Heart right ventricle (tissue), 16 donors: ENCODE data around the gene ZNF385D. TPM values are rescaled to one million over a fixed set of nuclear protein-coding genes. Genes with fewer than 3 reads are reported as not detected.
A peak's percentile ranks its signal among the peaks of the same experiment; 100 is the strongest.

Source experiments
- ATAC-seq, 8 donors: fragments of 200-7000 bp; cut with Tn5 transposase; one replicate each; pipeline ENCODE4 v1.9.1; 2020; ENCODE audit warnings: mild to moderate bottlenecking in 8 of 8, moderate library complexity in 8 of 8, moderate number of reproducible peaks in 1 of 8
- DNase-seq, 2 donors: peaks; one replicate each; pipeline ENCODE4 v3.0.0-alpha.2; 2020
- H3K27ac ChIP-seq, 10 donors: fragments of 200-600 bp; sonication (generic) in 2 of 10; one replicate each; pipeline versions ENCODE4 v1.5.0 to v1.8.0; 2020 to 2022; ENCODE audit warnings: mild to moderate bottlenecking in 3 of 10
- H3K27me3 ChIP-seq, 7 donors: fragments of 200-600 bp; one replicate each; pipeline ENCODE4 v1.8.0; 2021 to 2022; ENCODE audit warnings: mild to moderate bottlenecking in 2 of 7
- H3K36me3 ChIP-seq, 9 donors: fragments of 200-600 bp; sonication (generic) in 1 of 9; one replicate each; pipeline versions ENCODE4 v1.5.0 to v1.8.0; 2020 to 2022; ENCODE audit warnings: mild to moderate bottlenecking in 2 of 9
- H3K4me1 ChIP-seq, 9 donors: fragments of 200-600 bp; sonication (generic) in 1 of 9; one replicate each; pipeline versions ENCODE4 v1.5.0 to v1.8.0; 2020 to 2022; ENCODE audit warnings: mild to moderate bottlenecking in 4 of 9
- H3K4me3 ChIP-seq, 10 donors: fragments of 200-600 bp; sonication (generic) in 2 of 10; one replicate each; pipeline versions ENCODE4 v1.5.0 to v1.8.0; 2020 to 2022; ENCODE audit warnings: mild to moderate bottlenecking in 7 of 10, moderate library complexity in 2 of 10
- H3K9me3 ChIP-seq, 11 donors: fragments of 200-600 bp in 10 of 11; sonication (generic) in 2 of 11; one replicate each; pipeline versions ENCODE4 v1.5.0 to v1.8.0; 2013 to 2022; ENCODE audit warnings: mild to moderate bottlenecking in 2 of 11, control low read depth in 1 of 11, moderate library complexity in 1 of 11
- CTCF ChIP-seq, 9 donors: fragments of 200-600 bp; sonication (generic) in 2 of 9; IDR thresholded peaks; one replicate each; pipeline versions ENCODE4 v1.5.0 to v1.8.0; 2021 to 2022; ENCODE audit warnings: antibody characterized with exemption in 9 of 9, mild to moderate bottlenecking in 5 of 9, moderate library complexity in 1 of 9
- WGBS, 2 donors: extraction: QIAGEN DNeasy Blood & Tissue Kit; methylation state at CpG; one replicate each; pipeline ENCODE4 v1.1.7; 2013; ENCODE audit warnings: inconsistent platforms in 1 of 2; 5-methylcytosine and 5-hydroxymethylcytosine counted together
- intact Hi-C, 10 donors: fragments of 100-400 bp; cut with DNase I; formaldehyde crosslinking; loops; one replicate each; pipeline versions ENCODE4 v1.11.1 to v1.14.2; 2022
- polyA plus RNA-seq, 2 donors: library from polyadenylated mRNA; stranded (reverse); fragments of 200-250 nt; gene quantifications; one replicate each; pipeline ENCODE4 v1.2.3, GENCODE V29; 2013
- total RNA-seq, 10 donors: library from RNA; stranded (reverse); fragmentation: NEBNext Ultra II Directional in 3 of 10; extraction: Animal tissue kit (Norgen Biotek cat#: 25700) in 3 of 10; gene quantifications; one replicate each; pipeline versions ENCODE4 v1.2.1 to v1.2.4, GENCODE V29; 2021 to 2023
- donor health status: Arrhythmogenic right ventricular cardiomyopathy.
- donor health status: ischemic (EF 13 %, LVEDD 7.1; RV severe dilation, severe dysfunction).
- donor health status: healthy with polysubstance abuse.
- donor health status: DM: no; HTN: yes; CAD: no.
- donor health status: DM: no; HTN: no; CAD: no.
- donor health status: ischemic (EF 25% LVEDD 6.9; RV normal size, moderate dysfunction).
- donor health status: ischemic (EF 25% LVEDD 5.7; RV mildly dilated, moderate dysfunction).
- donor health status: healthy.
- donor health status: DM: yes; HTN: yes; CAD: no.
- donor health status: Ischemic cardiomyopathy.
- donor health status: ischemic (EF 35%, LVEDD 5.7; RV mildly dilated, moderate dysfunction).
- donor health status: nonischemic (EF 11% LVEDD 7.7; RV severe dilation, severe dysfunction).
- donor health status: DM: yes; HTN: yes; CAD: no.
- donor health status: PGD.
- donor health status: ischemic (EF 29% LVEDD 5.4; RV normal size, mild dysfunction).
- donor health status: nonischemic (EF 23%, LVEDD 6.1; RV moderate dilation, normal function).

The ZNF385D gene
- total and polyA plus RNA-seq, 12 donors = 3.0 to 24.9 (median 7.2) TPM

- TF ChIP-seq CTCF (IDR thresholded peaks at IDR 0.05) = no peak
- H3K9me3 ChIP-seq = no peaks in the 10 kb centered on the region
- DNase-seq (no peak), ATAC-seq (no peak)
- H3K4me3 ChIP-seq = no peak overlapping the region
- H3K36me3 ChIP-seq = peaks cover 0 to 3% (median 0%) of the 10 kb centered on the region in 9 donors
- H3K27ac ChIP-seq = no peak overlapping the region
- 80 to 86% methylated on average over 11 of the region's 11 CpGs for WGBS, 2 donors
- H3K4me1 ChIP-seq = peaks cover 0 to 10% (median 0%) of the 10 kb centered on the region in 9 donors
- intact Hi-C loops = no loop called here
- no peaks in the 10 kb centered on the region for H3K27me3 ChIP-seq
Measured at GRCh38 chr3:21436835-21437234, 314.2 kb downstream of the ZNF385D start.

GRCh38 chr3:21435871-21436270 is 315.1 kb downstream of the ZNF385D start:
- peaks cover 0 to 3% (median 0%) of the 10 kb centered on the region in 9 donors for H3K36me3 ChIP-seq
- 50 to 55% methylated on average over 2 of the region's 2 CpGs for WGBS, 2 donors
- H3K4me1 ChIP-seq = peaks cover 0 to 10% (median 0%) of the 10 kb centered on the region in 9 donors
- TF ChIP-seq CTCF (IDR thresholded peaks at IDR 0.05) = no peak
- H3K27ac ChIP-seq = no peak overlapping the region
- no peaks in the 10 kb centered on the region for H3K9me3 ChIP-seq
- ATAC-seq (peak in 5 of 8 donors; percentile 28 to 71 (median 42)), DNase-seq (peak in 1 of 2 donors; percentile 12)
- intact Hi-C loops = no loop called here
- H3K4me3 ChIP-seq = no peak overlapping the region
- no peaks in the 10 kb centered on the region for H3K27me3 ChIP-seq

- intact Hi-C loops = no loop called here
- no peak overlapping the region for H3K4me3 ChIP-seq
- DNase-seq = no peak
- H3K4me1 ChIP-seq = peaks cover 0 to 10% (median 0%) of the 10 kb centered on the region in 9 donors
- H3K9me3 ChIP-seq = no peaks in the 10 kb centered on the region
- no peak overlapping the region for H3K27ac ChIP-seq
- ATAC-seq = no peak
- no peaks in the 10 kb centered on the region for H3K27me3 ChIP-seq
- peaks cover 0 to 3% (median 0%) of the 10 kb centered on the region in 9 donors for H3K36me3 ChIP-seq
- 97 to 98% methylated on average over 1 of the region's 1 CpG for WGBS, 2 donors
- no peak for TF ChIP-seq CTCF (IDR thresholded peaks at IDR 0.05)
Measured at GRCh38 chr3:21434310-21434709, 316.7 kb downstream of the ZNF385D start.

GRCh38 chr3:21433751-21434150 is 317.3 kb downstream of the ZNF385D start:
- TF ChIP-seq CTCF (IDR thresholded peaks at IDR 0.05) = no peak
- no peak for DNase-seq
- intact Hi-C loops = no loop called here
- Histone ChIP-seq H3K4me1 (peaks cover 0 to 10% (median 0%) of the 10 kb centered on the region in 9 donors), H3K4me3 (no peak overlapping the region), H3K27me3 (no peaks in the 10 kb centered on the region), H3K9me3 (no peaks in the 10 kb centered on the region), H3K27ac (no peak overlapping the region), H3K36me3 (peaks cover 0 to 3% (median 0%) of the 10 kb centered on the region in 9 donors)
- WGBS, 2 donors = 89 to 90% methylated on average over 6 of the region's 6 CpGs
- ATAC-seq = no peak
